ENCODE data around the gene ZEB2.

The ZEB2 gene

DNA sequence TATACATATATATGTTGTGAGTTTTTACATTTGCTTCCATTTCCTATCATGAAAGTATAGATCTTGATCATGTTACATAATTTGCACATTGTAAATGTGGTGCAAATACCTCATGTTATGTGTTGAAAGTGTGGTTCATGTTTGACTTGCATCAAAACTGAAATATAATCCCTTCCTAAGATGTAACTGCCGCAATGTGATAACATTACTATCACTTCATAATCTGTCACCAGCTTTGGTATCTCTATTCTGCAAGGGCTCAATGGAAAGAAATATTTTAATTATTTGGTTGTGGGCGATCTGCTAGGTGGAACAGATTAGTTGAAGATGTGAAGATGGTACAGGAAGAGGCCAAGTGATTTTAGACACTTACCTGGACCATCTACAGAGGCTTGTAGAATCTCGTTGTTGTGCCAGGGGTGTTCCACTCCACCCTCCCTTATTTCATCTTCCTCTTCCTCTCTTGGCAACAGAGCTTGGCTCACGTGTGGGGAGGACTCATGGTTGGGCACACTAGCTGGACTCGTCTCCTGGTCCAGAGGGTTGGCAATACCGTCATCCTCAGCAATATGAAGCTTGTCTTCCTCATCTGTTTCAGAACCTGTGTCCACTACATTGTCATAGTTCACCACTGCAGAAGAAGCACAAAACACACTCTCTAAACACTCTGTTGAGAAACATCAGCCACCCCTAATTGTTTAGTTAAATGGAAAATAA lies 90.4 kb downstream of the ZEB2 start:
- H3K36me3 ChIP-seq = peaks cover 3% of the 10 kb centered on the region
- H3K4me1 ChIP-seq = peaks cover 6% of the 10 kb centered on the region; the same call in 1 of the 2 replicates
- H3K27me3 ChIP-seq = no peaks in the 10 kb centered on the region
- DNase-seq = no peak
- TF ChIP-seq, protein P1, sequence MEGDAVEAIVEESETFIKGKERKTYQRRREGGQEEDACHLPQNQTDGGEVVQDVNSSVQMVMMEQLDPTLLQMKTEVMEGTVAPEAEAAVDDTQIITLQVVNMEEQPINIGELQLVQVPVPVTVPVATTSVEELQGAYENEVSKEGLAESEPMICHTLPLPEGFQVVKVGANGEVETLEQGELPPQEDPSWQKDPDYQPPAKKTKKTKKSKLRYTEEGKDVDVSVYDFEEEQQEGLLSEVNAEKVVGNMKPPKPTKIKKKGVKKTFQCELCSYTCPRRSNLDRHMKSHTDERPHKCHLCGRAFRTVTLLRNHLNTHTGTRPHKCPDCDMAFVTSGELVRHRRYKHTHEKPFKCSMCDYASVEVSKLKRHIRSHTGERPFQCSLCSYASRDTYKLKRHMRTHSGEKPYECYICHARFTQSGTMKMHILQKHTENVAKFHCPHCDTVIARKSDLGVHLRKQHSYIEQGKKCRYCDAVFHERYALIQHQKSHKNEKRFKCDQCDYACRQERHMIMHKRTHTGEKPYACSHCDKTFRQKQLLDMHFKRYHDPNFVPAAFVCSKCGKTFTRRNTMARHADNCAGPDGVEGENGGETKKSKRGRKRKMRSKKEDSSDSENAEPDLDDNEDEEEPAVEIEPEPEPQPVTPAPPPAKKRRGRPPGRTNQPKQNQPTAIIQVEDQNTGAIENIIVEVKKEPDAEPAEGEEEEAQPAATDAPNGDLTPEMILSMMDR (IDR thresholded peaks at IDR 0.05; ENCODE audit: low read depth, low read length) = no peak
- H3K4me3 ChIP-seq (ENCODE audit: low read depth, low read length) = no peak overlapping the region
- H3K9me3 ChIP-seq = no peaks in the 10 kb centered on the region

DNA sequence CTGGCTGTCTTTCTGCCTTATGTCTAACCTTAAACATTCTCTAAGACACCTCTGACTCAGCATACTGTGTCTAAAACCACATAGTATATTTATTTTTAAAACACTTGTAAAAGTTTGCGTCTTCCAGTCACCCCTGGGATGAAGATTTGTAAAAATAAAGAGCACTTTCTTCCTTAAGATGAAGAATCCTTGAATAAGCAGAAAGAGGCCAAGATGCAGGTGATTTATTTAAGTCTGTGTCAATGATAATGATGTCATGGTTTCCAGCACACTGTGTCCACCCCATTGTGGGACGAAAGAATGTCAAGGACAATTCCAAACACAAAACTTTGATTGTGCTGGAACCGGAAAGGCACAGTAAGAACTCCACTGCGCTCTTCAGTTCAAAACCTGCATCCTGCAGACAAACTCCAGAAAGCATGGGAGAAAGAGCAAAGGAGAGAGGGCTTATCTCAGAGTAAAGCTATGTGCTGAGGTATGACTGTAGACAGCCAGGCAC lies 92.9 kb downstream of the ZEB2 start:
- Histone ChIP-seq H3K9me3 (no peaks in the 10 kb centered on the region), H3K4me1 (no peaks in the 10 kb centered on the region), H3K27me3 (no peaks in the 10 kb centered on the region), H3K4me3 (ENCODE audit: low read depth, low read length) (no peak overlapping the region), H3K36me3 (peaks cover 3% of the 10 kb centered on the region)
- no peak for DNase-seq
- TF ChIP-seq, protein P1 (IDR thresholded peaks at IDR 0.05; ENCODE audit: low read depth, low read length) = no peak

DNA sequence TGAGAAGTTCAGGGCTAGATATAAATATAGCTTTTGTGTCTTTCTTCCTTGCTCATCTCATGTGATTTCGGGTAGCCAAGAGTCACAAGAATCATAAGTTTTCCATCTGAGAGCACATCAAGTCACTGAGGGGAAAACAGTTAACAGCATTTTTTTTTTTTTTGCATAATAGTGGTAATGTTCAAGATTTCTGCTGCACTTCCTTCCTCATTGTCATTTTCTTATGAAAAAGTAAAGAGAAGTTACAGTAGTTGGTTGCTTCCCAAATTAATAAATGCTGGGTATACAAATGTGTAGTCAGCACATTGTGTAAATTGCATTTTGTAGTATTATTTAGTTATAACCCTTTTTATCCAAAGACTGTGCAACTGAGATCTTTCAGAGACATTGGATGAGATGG lies 93.6 kb downstream of the ZEB2 start:
- peaks cover 3% of the 10 kb centered on the region for H3K36me3 ChIP-seq
- no peak overlapping the region for H3K4me3 ChIP-seq (ENCODE audit: low read depth, low read length)
- H3K4me1 ChIP-seq = no peaks in the 10 kb centered on the region
- TF ChIP-seq, protein P1 (IDR thresholded peaks at IDR 0.05; ENCODE audit: low read depth, low read length) = no peak
- DNase-seq = no peak
- no peaks in the 10 kb centered on the region for H3K9me3 ChIP-seq
- H3K27me3 ChIP-seq = no peaks in the 10 kb centered on the region

DNA sequence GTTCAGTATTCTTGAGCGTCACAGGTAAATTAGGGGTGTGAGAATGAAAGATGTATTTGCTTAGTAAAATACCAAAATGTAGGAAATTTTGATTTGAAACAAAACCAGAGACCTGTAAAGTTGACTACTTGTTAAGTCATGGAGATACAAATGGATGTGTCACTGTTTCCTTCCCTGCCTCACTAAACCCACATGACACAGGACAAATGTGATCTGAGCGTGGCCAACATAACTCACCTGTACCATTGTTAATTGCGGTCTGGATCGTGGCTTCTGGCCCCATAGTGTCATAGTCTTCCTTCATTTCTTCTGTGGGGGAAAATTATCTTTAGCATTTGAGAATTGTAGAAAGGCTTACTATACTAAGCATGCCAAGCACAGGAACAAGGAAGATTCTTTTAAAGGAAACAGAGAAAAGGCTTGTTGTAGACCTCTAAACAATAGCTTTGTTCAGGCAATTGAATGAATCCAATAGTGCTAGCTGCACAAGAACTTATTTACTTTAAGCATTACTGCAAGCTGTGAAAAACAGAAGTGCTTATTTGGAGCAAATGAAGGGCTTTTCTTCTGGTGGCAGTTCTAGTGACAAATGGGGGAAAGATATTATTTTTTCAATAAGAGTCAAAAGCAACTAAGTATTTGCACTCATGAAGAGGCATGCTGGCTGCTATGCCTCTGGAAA lies 95.2 kb downstream of the ZEB2 start:
- TF ChIP-seq, protein P1 (IDR thresholded peaks at IDR 0.05; ENCODE audit: low read depth, low read length) = no peak
- no peak for DNase-seq
- Histone ChIP-seq H3K4me1 (no peaks in the 10 kb centered on the region), H3K9me3 (no peaks in the 10 kb centered on the region), H3K36me3 (peaks cover 3% of the 10 kb centered on the region), H3K4me3 (ENCODE audit: low read depth, low read length) (no peak overlapping the region), H3K27me3 (no peaks in the 10 kb centered on the region)

DNA sequence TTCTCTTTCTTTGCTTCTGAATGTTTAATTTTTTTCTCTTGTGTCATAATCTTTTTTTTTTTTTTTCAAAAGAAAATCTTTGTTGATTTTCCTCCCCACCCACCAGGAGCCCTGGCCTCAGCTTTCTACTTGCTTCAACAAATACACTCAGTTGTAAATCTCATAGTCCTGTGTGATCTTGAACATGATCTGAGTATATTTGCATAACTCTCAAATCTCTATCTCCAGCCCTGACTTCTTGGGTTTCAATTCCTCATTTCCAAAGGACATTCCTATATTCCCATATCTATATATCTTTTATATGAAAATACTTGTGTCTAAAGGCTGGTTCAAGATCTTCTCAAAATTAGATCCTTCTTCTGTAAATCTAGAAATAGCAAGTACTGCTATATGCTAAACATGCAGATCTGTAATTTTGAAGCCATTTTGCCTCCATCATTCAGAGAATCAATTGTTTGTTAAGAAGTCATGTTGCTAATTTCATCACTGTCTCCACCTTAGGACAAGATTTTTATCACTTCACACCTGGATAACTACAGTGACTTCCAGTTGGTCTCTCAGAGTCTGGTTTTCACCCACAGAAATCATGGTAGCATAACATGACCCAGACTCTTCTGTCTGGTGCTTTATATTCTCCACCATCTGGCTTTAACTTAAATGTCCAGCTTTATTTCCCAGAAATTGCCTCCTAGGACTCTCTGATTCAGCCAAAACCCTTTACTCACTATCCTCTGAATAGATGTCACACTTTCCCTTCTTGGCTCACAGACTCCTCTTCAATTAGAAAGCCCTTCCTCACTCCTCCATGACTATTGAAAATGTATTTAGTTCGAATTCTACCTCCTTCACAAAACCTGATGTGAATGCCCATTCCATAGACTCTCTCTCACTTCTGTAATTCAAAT lies 98.1 kb downstream of the ZEB2 start:
- Histone ChIP-seq H3K27me3 (no peaks in the 10 kb centered on the region), H3K4me1 (no peaks in the 10 kb centered on the region), H3K9me3 (no peaks in the 10 kb centered on the region), H3K4me3 (ENCODE audit: low read depth, low read length) (no peak overlapping the region), H3K36me3 (no peaks in the 10 kb centered on the region)
- no peak for DNase-seq
- TF ChIP-seq, protein P1 (IDR thresholded peaks at IDR 0.05; ENCODE audit: low read depth, low read length) = no peak
